HG02642 (cell line): ENCODE data around the gene TCAIM.

Experiments used
- ATAC-seq: cut with Tn5 transposase; IDR thresholded peaks from one replicate; pipeline ENCODE4 v1.9.1; 2021; ENCODE audit warnings: mild to moderate bottlenecking; ENCODE audit not compliant: unreplicated experiment, poor library complexity

Gene TCAIM, protein sequence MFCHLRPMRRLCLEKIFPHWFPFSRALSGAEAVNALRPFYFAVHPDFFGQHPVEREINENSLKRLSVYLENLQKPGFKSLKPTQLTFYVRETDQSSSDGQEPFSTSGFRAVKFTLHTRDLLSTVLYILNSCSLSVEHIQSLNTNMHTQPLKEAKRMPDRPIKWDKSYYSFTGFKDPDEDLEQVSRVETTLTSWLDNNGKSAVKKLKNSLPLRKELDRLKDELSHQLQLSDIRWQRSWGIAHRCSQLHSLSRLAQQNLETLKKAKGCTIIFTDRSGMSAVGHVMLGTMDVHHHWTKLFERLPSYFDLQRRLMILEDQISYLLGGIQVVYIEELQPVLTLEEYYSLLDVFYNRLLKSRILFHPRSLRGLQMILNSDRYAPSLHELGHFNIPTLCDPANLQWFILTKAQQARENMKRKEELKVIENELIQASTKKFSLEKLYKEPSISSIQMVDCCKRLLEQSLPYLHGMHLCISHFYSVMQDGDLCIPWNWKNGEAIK

DNA sequence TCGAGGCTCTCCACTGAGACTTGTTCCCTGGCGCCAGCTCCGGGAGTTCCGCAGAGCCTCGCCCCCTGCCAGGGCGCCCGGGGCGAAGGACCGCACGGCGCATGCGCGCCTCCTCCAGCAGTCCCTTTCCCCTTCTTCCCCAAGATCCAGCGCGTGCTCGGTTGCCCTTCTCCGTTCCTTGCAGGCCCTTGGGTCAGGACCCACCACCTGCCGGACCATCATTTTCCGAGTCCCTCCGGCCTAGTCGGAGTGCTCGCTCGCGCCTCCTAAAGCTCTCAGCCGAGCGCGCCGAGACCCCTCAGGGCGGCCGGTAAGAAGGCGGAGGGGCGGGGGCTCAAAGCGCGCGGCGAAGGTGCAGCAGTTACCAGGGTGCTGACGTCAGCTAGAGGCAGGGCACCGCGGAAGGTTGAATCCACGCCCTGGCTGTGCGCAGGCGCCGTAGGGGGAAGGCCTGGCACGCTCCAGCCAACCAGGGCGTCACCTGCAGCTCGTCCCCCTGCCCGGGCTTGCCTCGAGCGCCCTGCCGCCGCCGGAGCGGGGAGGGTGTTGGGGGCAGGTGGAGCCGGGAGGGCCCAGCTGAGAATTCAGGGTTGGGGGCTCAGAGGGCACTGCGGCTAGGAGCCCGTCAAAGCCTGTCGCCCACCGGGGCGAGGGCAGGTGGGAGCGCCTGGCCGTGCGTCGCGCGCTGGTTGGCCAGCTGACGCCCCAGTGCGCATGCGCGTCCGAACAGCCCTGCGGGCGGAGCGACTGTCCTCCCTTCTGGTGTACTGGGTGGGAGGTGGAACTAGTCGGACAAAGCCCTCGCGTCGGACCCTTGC lies at the start of gene TCAIM:
TCAIM (plus strand) TSS at position 757 of the 818 bp plus-strand sequence. CDS start 16,017 bp downstream, outside the sequence.
- ATAC-seq: peak; percentile 94

DNA sequence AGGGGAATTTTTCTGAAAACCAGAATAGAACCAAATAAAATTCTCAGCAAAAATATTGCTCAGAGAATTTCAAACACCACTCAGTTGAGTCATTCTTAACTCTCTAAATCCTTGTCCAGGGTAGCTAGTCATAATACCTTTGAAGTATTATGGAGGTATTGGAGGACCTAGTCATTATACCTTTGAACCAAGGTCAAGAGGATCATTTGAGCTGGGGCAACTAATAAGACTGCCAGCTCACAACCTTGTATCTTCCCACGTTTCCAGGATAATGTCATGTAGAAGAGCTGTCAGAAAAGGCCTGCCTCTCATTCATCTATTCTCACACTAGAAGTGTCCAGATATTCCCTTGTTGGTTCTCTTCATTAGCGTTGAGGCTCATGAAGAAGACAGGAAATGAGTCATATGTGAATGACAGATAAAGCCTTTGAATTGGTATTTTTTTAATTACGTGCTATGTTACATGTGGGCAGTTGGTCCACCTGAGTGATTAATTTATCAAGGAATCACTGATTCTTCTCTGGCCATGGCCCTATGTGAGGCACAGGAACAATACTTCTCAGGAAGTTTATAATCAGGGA lies 48.6 kb upstream of the TCAIM start:
- no peak for ATAC-seq

DNA sequence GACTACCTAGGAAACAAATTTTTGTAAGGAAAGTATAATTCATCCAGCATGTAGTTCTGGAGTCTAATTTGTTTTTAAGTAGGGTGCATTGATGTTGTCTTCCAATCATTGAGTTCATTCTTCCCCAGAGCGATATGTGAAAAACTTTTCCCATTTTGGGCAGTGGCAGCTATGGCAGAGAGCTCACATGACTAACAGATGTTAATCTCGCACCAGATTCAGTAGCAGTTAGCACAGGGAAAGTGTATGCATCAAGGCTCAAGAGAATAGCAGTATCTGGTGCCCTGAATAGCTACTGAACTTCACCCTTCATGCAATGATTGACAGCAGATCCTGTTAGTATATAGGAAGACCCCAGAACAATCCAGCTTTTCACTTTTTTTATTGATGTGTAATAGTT lies 46.3 kb upstream of the TCAIM start:
- no peak for ATAC-seq

DNA sequence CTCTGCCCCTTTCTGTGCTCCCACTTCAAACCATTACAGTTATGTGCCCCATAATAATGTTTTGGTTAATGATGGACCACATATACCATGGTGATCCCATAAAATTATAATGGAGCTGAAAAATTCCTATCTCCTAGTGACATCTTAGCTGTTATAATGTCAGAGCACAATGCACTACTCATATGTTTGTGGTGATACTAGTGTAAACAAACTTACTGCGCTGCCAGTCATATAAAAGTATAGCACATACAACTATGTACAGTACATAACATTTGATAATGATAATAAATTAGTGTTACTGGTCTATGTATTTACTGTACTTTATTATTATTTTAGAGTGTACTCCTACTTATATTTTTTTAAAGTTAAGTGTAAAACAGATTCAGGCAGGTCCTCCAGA lies 45.6 kb upstream of the TCAIM start:
- no peak for ATAC-seq

DNA sequence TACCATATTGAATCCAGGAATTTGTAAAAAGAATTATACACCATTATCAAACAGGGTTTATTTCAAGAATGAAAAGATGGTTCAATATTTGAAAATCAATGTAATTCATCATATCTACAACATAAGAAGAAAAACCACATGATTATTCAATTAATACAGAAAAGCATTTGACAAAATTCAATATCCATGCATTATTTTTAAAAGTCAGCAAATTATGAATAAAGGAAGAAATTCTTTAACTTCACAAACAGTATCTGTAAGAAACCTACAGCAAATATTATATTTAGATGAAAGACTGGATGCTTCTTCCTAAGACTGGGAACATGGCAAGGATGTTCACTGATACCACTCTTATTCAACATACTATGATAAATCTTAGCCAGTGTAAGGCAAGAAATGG lies 41.3 kb upstream of the TCAIM start:
- no peak for ATAC-seq

DNA sequence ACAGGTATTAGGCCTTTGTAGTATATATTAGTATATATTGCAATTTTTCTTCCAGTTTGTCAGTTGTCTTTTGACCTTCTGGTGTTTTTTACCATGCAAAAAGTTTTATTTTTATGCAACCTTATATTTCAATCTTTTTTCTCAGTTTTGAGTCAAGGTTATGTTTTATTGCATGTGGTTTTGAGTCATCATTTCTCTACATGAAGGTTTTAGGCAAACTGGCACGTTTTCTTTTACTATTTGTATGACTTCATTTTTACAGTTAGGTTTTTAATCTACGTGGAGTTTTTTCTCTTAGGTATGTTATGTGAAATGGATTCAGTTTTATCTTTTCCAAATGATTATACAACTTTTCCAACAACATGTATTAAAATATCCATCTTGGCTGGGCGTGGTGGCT lies 36.8 kb upstream of the TCAIM start:
- ATAC-seq: no peak

DNA sequence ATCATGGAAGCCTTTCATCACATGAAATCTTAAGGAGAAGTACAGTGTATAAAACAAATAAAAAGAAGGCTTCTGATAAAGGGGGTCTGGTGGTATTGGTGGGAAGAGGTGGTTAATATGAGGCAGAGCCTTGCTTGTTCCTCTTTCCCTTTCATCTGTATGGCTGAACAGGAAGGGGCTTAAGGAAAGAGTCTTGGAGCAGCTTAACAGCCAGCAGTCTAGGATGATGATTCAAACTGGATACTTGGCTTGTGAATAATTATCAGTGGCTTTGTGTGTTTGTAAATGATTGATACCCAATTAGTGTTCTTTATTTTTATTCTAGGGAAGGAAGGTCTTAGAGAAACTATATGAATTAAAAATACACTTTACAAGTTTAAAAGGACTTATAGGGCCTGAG lies 29.1 kb upstream of the TCAIM start:
- ATAC-seq: no peak

DNA sequence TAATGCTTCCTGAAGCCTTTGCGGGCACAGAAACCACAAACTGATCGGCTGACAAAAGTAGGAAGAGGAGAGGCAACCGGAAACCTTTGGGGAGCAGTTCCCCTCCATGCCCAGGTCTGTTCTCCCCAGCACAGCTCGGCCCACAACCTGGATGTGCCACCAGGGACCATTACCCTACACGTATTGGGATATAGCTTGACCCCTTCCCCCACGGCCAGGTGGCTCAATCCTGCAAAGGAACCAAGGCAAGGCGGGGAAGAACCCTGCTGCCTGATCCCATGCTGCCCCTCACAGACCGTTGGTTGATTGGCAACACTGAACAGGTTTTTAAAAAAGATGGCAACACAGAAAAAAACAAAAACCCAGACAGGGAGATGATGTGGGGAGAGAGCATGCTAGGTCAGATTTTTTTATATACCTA lies 19.7 kb upstream of the TCAIM start:
- ATAC-seq: no peak

DNA sequence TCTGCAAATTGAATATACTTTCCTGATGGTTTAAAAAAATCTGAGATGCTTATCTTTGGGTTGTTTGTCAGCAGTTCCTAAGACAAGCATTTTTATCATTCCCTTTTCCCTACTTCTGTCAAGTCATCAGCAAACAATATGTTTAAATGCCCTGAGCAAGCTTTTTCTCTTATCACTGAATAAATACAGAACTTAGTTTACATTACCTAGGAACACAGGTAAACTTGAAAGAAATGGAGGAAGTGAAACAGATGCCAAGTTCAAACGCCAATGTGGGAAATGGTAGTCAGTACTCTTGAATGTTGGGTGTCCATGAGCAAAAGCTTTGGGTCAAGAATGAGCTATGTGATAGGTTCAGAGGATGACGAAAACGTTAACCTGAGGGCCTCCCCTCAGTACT lies 17.2 kb upstream of the TCAIM start:
- no peak for ATAC-seq

DNA sequence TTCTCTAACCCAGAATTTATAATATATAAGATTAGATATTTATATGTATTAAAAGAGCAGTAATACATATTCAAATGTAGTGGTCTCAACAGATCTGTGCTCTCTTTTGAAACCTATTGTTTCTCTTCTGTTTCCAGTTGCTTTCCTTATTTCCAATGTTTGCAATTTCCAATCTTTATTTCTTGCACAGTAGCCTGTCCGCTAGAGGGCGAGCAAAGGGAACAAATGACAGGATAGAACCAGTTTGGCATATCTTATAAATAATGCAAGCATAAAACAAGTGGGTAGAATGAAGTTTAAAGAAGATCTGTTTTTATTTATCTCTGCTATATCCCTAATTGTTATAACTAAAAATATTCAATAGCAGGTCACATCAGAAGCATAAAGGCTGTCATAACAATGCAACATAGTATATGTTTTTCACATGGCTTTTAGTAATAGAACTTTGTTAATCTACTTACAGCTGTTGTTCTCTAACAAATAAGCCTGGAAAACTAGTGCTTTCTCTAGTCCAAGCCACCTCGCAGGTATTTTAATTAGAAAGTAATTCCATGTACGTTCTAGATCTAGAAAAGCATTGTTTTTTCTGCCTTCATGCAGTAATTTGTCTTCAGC lies 15.1 kb upstream of the TCAIM start:
- ATAC-seq: no peak

DNA sequence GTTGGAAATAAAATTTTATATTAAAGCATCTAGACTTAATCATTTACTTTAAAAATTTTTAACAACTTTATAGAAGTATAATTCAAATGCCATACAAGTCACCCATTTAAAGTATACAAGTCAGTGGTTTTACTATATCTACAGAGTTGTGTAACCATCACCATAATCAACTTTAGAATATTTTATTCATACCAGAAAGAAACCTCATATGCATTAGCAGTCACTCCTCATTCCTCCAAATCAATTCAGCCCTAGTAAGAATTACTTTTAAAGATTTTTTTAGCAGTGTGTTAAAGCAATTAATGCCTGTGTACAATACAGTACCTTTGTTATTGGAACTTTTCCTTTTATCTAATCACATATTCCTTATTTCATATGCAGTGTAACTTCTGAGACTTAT lies 14.0 kb upstream of the TCAIM start:
- no peak for ATAC-seq

DNA sequence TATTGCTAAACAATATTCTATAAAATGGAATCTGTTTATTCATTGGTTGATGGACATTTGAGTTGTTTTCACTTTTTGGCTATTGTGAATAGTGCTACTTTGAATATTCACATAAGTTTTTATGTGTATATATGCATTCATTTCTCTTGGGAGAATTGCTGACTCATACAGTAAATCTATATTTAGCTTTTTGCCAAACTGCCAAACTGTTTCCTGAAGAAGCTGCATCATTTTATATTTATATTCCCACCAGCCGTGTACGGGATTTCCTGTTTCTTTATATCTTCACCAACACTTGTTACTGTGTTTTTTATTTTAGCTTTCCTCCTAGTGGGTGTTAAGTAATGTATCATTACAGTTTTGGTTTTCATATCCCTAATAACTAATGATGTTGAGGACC lies 12.5 kb upstream of the TCAIM start:
- ATAC-seq: no peak

DNA sequence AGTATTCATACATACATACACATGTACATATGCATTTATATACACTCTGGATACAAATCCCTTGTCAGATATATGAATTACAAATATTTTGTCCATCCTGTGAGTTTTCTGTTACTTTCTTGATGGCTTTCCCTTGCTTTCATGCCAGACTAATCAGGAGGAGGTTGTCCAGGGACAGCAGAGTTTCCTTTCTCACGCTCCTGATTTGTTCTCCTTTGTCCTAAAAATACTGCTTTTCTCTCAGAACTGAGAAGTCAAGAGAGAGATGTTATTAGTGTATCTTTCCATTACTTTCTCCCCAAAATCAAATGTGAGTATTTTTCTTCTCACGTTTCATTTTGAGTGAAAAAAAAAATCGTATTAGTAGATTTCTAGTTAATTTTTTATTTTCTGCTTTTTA lies 12.1 kb upstream of the TCAIM start:
- ATAC-seq: no peak

DNA sequence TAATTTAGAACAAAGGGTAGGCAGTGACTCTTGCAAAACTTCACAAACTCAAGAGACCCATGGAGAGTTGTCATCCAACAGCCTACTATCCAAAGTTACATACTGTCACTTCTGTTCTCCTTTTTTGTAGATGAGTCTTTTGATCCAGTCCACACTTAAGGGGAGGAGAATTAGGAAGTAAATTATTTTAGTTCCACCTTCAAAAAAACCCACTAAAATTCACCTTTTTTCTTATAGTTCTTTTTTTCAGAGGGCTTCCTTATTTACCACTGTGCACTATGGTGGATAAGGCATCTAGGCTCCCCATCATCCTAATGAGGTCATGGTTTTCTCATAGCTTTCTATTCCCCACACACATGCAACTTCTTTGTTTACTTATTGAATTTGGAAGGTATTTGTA lies 8.6 kb upstream of the TCAIM start:
- no peak for ATAC-seq

DNA sequence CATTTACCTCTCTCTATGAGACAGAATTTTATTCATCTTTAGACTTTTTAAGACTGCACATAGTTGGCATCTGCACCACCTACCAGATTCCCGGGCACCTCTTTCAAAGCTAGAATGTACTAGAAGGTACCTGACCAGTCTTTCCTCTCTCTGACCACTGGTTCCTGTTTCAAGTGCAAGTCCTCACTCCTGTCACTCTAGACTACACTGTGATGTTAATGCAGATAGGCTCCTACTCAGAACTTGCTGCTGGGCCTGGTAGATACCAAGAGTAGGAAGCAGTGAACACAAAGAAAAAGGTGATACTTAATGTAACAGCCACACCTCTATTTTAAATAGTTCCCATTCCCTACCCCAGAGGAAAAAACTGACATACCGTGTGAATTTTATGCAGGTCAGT lies 8.1 kb upstream of the TCAIM start:
- ATAC-seq: no peak

DNA sequence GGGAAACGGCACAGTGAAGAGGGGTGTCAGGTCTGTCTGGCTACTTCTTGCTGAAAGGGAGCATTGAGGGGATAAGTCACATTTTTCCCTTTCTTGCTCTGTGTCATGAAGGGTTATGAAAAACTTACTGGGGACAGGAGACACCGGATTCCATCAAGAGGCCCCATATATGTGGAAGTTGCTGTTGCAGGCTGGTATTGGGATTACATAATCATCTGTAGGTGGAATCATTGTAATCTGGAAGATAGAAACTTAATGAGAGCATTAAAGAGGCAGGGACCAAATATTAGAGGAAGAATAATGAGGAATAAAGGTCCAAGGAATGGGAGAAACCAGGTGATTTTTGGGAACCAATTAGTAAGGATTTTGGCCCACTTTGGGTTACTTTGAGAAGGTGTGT lies 4.2 kb upstream of the TCAIM start:
- no peak for ATAC-seq

DNA sequence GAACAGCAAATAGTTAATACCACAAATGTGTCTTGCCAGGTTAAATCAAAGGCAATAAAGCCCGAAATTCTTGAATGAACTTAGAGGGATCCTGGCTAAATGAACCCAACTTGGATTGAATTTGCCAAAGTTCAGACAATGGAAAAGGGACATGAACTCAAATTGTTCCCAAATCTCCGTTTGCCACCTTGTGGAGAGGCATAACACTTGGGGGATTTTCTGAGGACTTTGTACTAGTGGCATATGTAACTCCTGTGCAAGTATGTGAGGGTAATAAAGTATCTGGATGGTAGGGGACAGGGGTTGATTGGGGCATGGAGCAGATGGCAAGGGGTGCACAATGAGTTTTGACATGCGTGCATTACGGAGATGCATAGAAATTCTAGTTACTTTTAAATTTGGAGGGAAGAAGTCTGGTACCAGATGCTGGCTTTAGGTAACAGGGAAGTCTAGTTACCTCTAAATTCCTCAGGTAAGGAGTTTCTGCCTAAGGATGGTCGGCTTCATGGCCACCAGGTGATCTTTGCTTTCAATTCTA lies 1.2 kb upstream of the TCAIM start:
- no peak for ATAC-seq

DNA sequence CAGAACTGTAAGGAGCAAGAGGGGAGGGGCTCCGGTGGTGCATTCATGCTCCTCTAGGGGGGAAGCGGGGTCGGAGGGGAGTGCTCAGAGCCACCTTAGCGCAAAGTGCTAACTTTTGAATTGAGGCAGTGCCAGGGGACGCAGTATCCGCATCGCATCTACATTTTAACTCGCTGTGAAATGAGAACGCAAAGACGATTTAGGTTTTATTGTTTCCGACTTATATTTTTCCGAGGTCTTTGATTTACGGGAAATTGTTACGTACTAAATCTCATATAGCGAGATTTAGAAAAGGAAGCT lies 212 bp downstream of the TCAIM start:
- ATAC-seq: no peak

DNA sequence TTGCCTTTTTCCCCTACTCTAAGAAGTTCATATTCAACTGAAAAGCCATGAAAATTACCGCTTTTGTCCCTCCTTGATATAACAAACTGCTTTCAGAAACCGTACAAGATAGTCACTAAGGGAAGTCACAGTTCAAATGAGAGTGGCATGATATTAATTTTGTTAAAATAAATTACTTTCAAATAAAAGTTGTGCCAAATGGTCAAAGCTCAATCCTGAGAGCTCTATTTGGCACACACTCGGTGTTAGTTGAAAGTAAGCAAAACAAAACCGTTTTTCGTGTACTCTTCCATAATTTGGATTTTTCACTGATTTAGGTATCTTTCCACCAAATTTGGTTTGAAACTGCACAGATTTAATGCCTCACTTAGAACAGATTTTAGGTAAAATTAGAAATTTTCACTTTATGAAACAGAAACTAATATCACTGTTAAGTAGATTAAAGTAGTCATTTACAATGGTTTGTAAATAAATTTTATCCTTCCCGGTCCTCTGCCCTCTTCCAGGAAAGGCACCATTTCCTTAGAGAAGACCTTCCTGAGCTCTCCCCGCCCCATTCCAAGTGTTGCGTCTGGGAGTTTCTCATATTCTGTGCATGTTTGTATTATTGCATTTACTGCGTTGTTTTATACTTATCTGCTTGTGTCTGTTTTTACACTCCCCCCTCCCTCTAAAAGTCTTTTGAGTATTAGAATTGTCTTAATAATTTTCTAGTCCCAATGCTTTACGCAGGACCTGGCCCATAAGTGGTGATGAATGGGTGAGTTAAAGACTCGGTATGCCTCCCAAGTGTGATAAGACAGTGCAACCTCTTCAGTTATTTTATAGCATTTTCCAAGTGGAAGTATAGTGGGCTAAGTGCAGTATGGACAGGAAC lies 853 bp downstream of the TCAIM start:
- ATAC-seq: no peak

DNA sequence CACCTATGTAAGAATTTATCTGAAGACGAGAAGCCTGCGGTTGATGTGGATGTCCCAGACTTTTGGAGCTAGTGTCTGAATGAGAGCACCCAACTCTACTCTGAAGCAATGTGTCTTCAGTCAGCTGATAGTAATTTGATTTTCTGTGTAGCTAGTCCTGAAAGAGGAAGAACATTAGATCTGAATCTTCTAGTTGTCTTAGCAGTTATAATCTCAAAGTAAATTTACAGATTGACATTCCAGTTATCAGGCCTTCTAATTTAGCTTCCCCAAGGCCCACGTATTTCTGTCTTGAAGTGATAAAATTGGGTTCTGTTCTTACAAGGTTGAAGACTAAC lies 1.5 kb downstream of the TCAIM start:
- no peak for ATAC-seq
